ENCODE results near the gene FILIP1L.
"Not testable (repeated sequence)": the region's sequence is repeated elsewhere in the genome, so short reads cannot be mapped to it uniquely, and the experiment has no call there.

FILIP1L gene

DNA sequence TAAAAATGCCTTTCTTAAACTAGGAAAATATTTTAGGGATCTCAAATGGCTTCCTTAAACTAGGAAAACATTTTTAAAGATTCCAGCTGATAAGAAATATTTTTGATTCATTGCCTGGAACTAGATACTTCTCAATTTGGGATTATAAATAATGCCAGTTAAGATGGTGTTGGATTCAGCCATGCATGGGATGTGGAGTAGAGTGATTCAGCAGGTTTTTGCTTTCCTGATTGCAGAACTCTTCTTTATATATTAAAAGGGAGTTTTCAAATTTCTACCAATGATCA lies 15.6 kb downstream of the FILIP1L start:
- TF ChIP-seq, protein P1, sequence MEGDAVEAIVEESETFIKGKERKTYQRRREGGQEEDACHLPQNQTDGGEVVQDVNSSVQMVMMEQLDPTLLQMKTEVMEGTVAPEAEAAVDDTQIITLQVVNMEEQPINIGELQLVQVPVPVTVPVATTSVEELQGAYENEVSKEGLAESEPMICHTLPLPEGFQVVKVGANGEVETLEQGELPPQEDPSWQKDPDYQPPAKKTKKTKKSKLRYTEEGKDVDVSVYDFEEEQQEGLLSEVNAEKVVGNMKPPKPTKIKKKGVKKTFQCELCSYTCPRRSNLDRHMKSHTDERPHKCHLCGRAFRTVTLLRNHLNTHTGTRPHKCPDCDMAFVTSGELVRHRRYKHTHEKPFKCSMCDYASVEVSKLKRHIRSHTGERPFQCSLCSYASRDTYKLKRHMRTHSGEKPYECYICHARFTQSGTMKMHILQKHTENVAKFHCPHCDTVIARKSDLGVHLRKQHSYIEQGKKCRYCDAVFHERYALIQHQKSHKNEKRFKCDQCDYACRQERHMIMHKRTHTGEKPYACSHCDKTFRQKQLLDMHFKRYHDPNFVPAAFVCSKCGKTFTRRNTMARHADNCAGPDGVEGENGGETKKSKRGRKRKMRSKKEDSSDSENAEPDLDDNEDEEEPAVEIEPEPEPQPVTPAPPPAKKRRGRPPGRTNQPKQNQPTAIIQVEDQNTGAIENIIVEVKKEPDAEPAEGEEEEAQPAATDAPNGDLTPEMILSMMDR (IDR thresholded peaks at IDR 0.05; ENCODE audit: low read depth, low read length): no peak
- DNase-seq (ENCODE audit: extremely low read depth, low read depth): no peak

DNA sequence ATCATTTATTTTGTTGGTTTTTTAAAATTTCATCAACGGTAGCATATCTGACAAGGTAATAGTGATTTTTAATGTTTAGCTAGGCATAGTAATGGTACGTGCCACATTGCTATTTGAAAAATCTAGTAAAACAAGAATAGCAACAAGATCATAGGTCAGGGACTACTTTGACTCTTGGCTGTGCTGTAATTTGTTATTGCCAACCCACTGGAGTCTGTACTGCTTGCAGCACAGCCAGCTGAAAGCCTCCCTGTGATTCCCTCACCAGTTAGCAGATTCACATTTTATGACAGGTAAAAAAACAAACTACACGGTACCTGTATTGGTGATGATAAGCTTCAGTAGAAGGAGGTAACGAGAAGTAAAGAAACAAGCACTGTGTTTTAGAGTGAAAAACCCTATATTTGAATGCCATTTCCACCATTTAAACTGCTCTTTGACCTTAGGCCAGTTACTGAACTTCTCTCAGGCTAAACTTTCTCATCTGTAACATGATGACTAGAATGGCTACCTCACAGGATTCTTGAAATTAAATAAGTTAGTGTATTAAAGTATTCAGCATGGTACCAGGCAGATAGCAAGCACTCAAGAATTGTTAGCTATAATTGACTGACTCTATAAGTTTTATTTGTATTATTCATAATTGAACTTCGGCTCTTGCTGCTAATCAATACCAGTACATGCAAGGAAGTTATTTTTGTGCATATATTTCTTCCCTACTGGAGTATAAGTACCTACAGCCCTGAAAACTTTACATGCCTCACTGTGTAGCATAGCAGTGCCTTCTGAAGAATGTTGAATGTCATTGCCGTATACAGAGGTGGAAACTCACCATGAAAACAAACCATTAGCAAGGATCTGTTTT lies 16.1 kb downstream of the FILIP1L start:
- DNase-seq (ENCODE audit: extremely low read depth, low read depth): no peak
- TF ChIP-seq, protein P1 (IDR thresholded peaks at IDR 0.05; ENCODE audit: low read depth, low read length): no peak

DNA sequence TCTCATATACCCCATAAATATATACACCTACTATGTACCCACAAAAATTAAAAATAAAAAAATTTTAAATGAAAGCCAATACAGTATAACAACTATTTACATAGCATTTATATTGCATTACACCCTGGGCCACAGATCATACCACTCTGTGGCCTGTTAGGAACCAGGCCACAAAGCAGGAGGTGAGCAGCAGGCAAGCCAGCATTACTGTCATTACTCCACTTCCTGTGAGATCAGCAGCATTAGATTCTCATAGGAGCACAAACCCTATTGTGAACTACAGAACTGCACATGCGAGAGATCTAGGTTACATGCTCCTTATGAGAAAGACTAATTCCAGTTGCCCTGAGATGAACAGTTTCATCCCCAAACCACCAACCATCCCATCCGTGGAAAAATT lies 17.4 kb downstream of the FILIP1L start:
- no peak for DNase-seq (ENCODE audit: extremely low read depth, low read depth)
- TF ChIP-seq, protein P1 (IDR thresholded peaks at IDR 0.05; ENCODE audit: low read depth, low read length): no peak

DNA sequence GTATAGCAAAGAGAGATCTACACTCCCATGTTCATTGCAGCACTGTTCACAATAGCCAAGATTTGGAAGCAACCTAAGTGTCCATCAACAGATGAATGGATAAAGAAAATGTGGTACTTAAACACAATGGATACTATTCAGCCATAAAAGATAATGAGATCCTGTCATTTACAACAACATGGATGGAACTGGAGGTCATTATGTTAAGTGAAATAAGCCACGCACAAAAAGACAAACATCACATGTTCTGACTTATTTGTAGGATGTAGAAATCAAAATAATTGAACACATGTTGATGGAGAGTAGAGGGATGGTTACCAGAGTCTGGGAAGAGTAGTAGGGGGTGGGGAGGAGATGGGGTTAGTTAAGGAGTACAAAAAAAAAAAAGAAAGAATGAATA lies 18.0 kb downstream of the FILIP1L start:
- DNase-seq (ENCODE audit: extremely low read depth, low read depth): not testable (repeated sequence)

DNA sequence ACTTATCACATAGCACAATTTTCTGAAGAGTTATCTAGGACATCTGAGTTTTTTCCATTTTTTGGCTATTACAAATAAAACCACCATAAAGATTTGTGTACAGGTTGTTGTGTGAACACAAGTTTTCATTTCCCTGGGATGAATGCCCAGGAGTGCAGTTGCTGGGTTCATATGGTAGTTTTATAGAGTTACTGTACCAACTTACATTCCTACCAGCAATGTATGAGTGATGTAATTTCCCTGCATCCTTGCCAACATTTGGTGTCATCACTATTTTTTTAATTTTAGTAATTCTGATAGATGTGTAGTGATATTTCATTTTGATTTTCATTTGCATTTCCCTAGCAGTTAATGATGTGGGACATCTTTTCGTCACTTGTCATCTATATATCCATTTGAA lies 20.5 kb downstream of the FILIP1L start:
- TF ChIP-seq, protein P1 (IDR thresholded peaks at IDR 0.05; ENCODE audit: low read depth, low read length): no peak
- DNase-seq (ENCODE audit: extremely low read depth, low read depth): no peak

DNA sequence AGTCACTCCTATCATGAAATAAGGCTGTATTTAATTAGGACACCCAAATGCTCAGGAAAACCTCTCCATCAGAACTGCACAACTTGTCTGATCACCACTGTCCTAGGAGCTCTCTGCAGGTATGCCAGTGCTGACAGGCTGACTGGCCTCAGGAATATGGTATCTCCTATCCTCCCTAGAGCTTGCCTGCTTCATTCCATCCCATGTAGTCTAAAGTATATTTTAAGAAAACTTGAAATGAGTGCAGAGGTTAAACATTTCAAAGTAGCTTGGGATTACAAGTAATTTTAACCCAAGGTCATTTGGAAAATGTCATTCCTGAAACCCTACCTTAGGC lies 23.7 kb downstream of the FILIP1L start:
- no peak for DNase-seq (ENCODE audit: extremely low read depth, low read depth)
- TF ChIP-seq, protein P1 (IDR thresholded peaks at IDR 0.05; ENCODE audit: low read depth, low read length): no peak

DNA sequence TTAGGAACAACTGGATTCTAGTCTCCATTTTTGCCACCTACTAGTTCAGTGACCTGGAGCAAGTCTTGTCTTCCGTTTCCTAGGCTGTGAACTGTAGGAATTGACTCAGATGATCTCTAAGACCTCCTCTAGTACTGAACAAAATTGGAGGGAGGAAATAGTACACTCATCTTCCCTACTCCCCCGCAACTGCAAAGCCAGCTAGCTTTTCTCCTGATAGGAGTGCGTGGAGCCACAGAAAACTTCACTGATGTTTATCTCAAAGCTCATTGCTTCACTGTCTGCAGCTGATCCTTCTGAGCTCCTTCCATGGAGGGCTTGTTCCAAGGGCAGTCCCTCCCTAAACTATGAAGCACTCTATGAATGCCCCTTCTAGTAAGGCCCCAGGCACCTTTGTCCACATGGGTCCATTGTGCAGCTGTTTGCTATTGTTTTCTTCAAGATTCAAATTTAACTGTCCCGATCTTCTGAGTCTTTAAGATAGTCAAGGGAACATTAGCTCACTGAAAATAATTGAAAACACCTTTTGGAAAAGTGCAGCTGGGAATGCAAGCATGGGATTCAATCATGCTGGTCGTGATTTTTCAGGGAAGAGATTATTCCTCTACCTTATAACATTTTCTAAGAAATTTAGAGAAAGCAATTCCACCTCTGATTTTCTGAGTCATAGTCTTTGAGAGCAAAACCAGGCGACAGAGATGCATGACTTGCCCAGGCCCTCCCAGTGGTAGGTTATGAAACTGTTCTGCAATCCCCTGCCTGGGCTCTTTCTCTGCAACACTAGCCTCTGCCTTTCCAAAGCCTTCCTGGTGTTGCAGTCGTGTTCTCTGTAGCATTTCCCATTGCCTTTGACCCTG lies 24.3 kb downstream of the FILIP1L start:
- DNase-seq (ENCODE audit: extremely low read depth, low read depth): no peak
- TF ChIP-seq, protein P1 (IDR thresholded peaks at IDR 0.05; ENCODE audit: low read depth, low read length): peak; percentile 61
